ENCODE results near the gene HSD17B8.
A peak's percentile ranks its signal among the peaks of the same experiment; 100 is the strongest.

GRCh38 chr6:33183071-33183683, 21.3 kb upstream of the HSD17B8 start:
- TF ChIP-seq CTCF (IDR thresholded peaks at IDR 0.05; ENCODE audit: insufficient read depth, low read length), result no peak
- TF ChIP-seq GABPA (IDR thresholded peaks at IDR 0.05; ENCODE audit: low read depth), result peak; percentile 73
